T-helper 2 cell (primary cell): Measurements from ENCODE around the gene UNK.
"Not testable (repeated sequence)": the region's sequence is repeated elsewhere in the genome, so short reads cannot be mapped to it uniquely, and the experiment has no call there.

Source experiments
- DNase-seq, 5 experiments: peaks; one replicate each; pipeline versions ENCODE4 v3.0.0 to v3.0.0-alpha.2; 2012 to 2022

UNK gene

DNA sequence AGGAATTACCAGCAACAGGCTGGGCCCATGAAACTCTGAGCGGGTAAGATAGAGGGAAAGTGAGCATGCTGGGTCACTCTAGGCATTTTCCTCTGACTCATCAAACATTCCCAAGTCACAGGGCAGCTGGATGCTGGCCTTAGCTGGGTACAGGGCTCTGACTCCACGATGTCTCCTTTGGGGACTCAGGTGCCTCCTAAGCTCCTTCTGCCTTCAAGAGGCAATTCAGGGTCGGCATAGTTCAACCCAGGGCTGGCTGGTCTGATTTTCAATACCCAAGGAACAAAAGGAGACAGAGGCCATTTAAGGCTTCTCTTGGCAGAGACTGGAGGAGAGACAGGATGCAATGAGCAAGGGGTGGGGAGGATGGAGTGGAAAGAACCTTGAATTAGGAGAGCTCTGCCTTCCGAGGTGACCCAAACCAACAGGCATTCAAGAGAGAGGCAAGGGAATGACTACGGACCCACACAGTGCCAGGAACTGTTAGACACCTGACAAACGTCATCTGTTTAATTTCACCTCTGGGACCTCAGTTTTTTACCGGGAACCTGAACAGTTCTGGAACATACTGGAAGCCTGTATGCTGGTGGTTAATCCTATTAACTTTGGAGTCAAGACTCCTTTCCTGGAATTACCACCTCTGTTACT lies 69.6 kb downstream of the UNK start:
- no peak for DNase-seq

GRCh38 chr17:75854881-75855309 lies 70.3 kb downstream of the UNK start:
- DNase-seq = no peak

DNA sequence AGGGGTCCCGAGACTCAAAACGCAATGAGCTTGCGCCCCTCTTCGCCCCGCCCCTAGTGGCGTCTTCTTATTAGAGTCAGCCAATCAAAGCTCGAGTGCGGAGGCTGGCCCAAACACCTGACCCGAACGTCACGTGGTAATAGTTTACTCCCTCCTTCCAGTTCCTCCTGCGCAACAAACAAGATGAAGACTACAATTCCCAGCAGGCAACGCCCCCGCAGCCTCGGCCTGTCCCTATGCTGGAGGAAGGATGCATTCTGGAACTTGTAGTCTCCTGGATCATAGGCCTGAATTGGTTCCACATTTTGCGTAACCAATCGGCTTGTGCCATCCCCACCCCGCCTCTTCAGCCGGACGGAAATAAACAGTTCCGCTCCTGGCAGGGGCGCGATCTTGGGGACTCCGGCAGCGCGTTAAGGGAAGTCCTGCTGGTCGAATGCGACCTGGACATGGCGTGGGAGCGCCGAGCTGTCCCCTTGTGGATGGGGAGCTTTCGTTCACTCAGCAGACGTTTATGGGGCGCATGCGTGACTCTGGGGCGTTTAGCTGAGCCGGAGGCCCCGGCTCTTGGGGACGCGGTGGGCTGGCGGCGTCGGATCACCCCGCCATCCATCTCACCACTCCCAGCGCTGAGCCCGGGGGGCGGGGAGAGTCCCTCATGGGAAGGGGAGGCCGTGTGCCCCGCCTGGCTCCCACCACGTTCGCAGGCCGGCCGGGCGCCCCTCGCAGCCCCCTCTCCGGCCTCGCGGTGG lies 70.9 kb downstream of the UNK start, which contains the start of gene WBP2:
Gene WBP2 (minus strand): TSS at position 26 of the 752 bp plus-strand sequence. CDS start 38 bp downstream, outside the sequence.
- peak; percentile 89 to 100 (median 98) for DNase-seq

GRCh38 chr17:75856062-75856756 lies 71.6 kb downstream of the UNK start:
- peak in 1 of 5 experiments; percentile 59 for DNase-seq

GRCh38 chr17:75859358-75859757 lies 74.8 kb downstream of the UNK start:
- DNase-seq = not testable (repeated sequence)

GRCh38 chr17:75861927-75862317 lies 77.3 kb downstream of the UNK start:
- no peak for DNase-seq

DNA sequence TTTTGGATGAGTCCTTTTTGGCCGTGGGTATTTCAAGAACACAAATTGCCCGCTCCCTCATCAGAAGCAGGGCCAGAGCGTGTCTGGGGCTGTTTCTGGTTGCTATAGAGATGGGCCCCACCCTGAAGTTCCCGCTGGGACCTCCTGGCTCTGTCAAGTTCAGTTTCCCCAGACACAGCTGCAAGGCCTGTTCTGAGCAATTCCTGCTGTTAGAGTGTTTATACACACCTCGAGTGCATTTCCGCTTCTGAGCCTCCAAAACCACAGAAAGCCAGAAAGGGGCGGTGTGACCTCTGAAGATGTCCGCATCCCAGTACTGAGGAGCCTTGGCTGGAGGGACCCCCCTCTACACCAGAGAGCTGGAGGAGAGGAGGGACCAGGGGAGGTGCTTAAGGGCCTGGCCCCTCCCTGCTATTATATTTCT lies 79.9 kb downstream of the UNK start:
- peak in 2 of 5 experiments; percentile 59 to 85 for DNase-seq

- peak in 2 of 5 experiments; percentile 54 to 66 for DNase-seq
Observed at GRCh38 chr17:75864887-75865286, 80.3 kb downstream of the UNK start.

- DNase-seq = not testable (repeated sequence)
Observed at GRCh38 chr17:75865404-75866188, 81.0 kb downstream of the UNK start.

- not testable (repeated sequence) for DNase-seq
Observed at GRCh38 chr17:75868730-75869281, 84.2 kb downstream of the UNK start.

GRCh38 chr17:75869282-75870141 lies 84.9 kb downstream of the UNK start:
- DNase-seq = no peak

DNA sequence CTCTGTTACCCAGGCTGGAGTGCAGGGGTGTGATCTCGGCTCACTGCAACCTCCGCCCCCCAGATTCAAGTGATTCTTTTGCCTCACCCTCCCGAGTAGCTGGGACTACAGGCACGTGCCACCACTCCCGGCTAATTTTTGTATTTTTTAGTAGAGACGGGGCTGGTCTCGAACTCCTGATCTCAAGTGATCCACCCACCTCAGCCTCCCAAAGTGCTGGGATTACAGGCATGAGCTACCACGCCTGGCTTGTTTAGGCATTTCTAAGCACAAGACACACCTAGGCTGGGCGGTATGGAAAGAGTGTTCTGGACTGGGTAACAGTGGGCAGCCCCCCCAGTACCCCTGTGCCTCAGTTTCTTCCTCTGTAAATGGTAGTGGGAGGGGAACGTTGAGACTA lies 85.6 kb downstream of the UNK start:
- not testable (repeated sequence) for DNase-seq

GRCh38 chr17:75872434-75873351 lies 88.1 kb downstream of the UNK start:
- peak in 3 of 5 experiments; percentile 22 to 87 (median 54) for DNase-seq

DNA sequence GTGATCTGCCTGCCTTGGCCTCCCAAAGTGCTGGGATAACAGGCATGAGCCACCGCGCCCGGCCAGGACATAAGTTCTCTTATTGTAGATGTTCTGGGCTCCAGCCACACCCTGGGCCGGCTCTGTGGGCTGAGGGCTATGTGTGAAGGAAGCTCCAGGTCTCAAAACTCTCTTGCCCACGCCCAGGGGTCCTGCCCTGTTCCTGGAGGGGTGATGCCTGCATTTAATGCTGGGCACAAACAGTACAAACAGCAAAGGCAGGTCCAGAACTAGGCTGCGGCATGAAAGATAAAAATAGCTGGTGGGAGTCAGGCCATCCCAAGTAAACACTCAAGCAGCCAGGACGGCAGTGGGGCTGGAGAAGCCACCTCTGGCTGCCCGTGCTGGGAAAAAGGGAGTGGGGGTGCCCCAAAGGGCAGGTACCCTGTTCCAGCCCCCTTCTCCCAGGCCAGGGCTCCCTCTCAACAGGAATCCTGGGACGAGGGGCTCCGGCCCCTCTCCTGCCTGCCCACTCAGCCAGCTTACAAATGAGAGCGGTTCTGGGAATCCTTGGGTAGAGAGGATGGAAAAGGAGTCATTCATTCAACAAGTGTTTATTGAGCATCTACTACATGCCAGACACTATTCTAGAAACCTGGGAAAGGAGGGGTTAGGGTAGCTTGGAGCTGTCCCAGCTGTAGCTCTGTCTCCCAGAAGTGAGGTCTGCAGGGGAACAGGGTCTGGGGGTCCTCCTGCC lies 89.1 kb downstream of the UNK start:
- no peak for DNase-seq

GRCh38 chr17:75874323-75875181 lies 89.9 kb downstream of the UNK start:
- DNase-seq = no peak
